ENCODE data around the gene CAPN9.

DNA sequence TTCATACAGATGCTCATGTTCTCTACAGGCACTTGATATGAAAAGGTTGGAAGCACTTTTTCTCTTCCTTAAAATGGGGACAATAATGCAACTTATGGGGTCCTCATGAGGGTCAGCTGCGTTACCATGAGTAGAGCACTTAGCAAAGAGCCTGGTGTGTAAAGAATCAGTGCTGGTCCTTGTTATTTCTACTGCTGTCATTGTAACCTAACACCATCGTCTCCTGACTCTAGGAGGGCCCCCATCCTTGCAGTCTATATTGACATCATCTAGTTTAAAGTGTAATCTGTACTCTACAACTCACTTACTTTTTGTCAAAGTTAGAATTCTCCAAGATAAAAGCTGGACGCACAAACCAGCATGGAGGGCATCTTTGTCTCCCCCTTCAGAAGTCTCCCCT is 2.4 kb downstream of the CAPN9 start:
- TF ChIP-seq CEBPB (IDR thresholded peaks at IDR 0.05) (no peak), RAD21 (IDR thresholded peaks at IDR 0.05; ENCODE audit: low read depth) (no peak), ZBTB7A (IDR thresholded peaks at IDR 0.05; ENCODE audit: low read depth) (no peak), EP300 (IDR thresholded peaks at IDR 0.05; ENCODE audit: borderline replicate concordance) (no peak), TAF1 (IDR thresholded peaks at IDR 0.05; ENCODE audit: low read depth) (no peak), TCF12 (IDR thresholded peaks at IDR 0.05; ENCODE audit: low read depth) (no peak), FOXM1 (IDR thresholded peaks at IDR 0.05; ENCODE audit: borderline replicate concordance, low read depth) (no peak), EGR1 (IDR thresholded peaks at IDR 0.05) (no peak), CREB1 (IDR thresholded peaks at IDR 0.05; ENCODE audit: low read depth) (no peak), NFIC (IDR thresholded peaks at IDR 0.05) (no peak)
- TF ChIP-seq, protein P1, sequence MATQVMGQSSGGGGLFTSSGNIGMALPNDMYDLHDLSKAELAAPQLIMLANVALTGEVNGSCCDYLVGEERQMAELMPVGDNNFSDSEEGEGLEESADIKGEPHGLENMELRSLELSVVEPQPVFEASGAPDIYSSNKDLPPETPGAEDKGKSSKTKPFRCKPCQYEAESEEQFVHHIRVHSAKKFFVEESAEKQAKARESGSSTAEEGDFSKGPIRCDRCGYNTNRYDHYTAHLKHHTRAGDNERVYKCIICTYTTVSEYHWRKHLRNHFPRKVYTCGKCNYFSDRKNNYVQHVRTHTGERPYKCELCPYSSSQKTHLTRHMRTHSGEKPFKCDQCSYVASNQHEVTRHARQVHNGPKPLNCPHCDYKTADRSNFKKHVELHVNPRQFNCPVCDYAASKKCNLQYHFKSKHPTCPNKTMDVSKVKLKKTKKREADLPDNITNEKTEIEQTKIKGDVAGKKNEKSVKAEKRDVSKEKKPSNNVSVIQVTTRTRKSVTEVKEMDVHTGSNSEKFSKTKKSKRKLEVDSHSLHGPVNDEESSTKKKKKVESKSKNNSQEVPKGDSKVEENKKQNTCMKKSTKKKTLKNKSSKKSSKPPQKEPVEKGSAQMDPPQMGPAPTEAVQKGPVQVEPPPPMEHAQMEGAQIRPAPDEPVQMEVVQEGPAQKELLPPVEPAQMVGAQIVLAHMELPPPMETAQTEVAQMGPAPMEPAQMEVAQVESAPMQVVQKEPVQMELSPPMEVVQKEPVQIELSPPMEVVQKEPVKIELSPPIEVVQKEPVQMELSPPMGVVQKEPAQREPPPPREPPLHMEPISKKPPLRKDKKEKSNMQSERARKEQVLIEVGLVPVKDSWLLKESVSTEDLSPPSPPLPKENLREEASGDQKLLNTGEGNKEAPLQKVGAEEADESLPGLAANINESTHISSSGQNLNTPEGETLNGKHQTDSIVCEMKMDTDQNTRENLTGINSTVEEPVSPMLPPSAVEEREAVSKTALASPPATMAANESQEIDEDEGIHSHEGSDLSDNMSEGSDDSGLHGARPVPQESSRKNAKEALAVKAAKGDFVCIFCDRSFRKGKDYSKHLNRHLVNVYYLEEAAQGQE (IDR thresholded peaks at IDR 0.05; ENCODE audit: low read depth), result no peak
- TF ChIP-seq, protein P2, sequence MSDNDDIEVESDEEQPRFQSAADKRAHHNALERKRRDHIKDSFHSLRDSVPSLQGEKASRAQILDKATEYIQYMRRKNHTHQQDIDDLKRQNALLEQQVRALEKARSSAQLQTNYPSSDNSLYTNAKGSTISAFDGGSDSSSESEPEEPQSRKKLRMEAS (IDR thresholded peaks at IDR 0.05), result no peak

All from Ishikawa (cell line).